Measurements from ENCODE around the gene RNASEH2B.

RNASEH2B gene

GRCh38 chr13:50934735-50935435 is 25.3 kb downstream of the RNASEH2B start:
- in situ Hi-C loops (cut with HindIII; ENCODE audit: low sequenced_read_pairs) = no loop called here

GRCh38 chr13:50936679-50937078 is 27.1 kb downstream of the RNASEH2B start:
- in situ Hi-C loops (cut with HindIII; ENCODE audit: low sequenced_read_pairs) = no loop called here

- in situ Hi-C loops (cut with HindIII; ENCODE audit: low sequenced_read_pairs) = no loop called here
Measured at GRCh38 chr13:50940509-50940908, 30.9 kb downstream of the RNASEH2B start.

GRCh38 chr13:50941146-50941545 is 31.6 kb downstream of the RNASEH2B start:
- in situ Hi-C loops (cut with HindIII; ENCODE audit: low sequenced_read_pairs) = no loop called here

- in situ Hi-C loops (cut with HindIII; ENCODE audit: low sequenced_read_pairs) = no loop called here
Measured at GRCh38 chr13:50942630-50943311, 33.2 kb downstream of the RNASEH2B start.

GRCh38 chr13:50945669-50946068 is 36.1 kb downstream of the RNASEH2B start:
- in situ Hi-C loops (cut with HindIII; ENCODE audit: low sequenced_read_pairs) = no loop called here

- in situ Hi-C loops (cut with HindIII; ENCODE audit: low sequenced_read_pairs) = no loop called here
Measured at GRCh38 chr13:50948601-50949000, 39.0 kb downstream of the RNASEH2B start.

- in situ Hi-C loops (cut with HindIII; ENCODE audit: low sequenced_read_pairs) = no loop called here
Measured at GRCh38 chr13:50950849-50951248, 41.3 kb downstream of the RNASEH2B start.

GRCh38 chr13:50951366-50951765 is 41.8 kb downstream of the RNASEH2B start:
- in situ Hi-C loops (cut with HindIII; ENCODE audit: low sequenced_read_pairs) = no loop called here

GRCh38 chr13:50955241-50955640 is 45.6 kb downstream of the RNASEH2B start:
- in situ Hi-C loops (cut with HindIII; ENCODE audit: low sequenced_read_pairs) = no loop called here

- in situ Hi-C loops (cut with HindIII; ENCODE audit: low sequenced_read_pairs) = no loop called here
Measured at GRCh38 chr13:50955798-50956197, 46.2 kb downstream of the RNASEH2B start.

GRCh38 chr13:50957620-50958019 is 48.0 kb downstream of the RNASEH2B start:
- in situ Hi-C loops (cut with HindIII; ENCODE audit: low sequenced_read_pairs) = no loop called here

- in situ Hi-C loops (cut with HindIII; ENCODE audit: low sequenced_read_pairs) = no loop called here
Measured at GRCh38 chr13:50969691-50970090, 60.1 kb downstream of the RNASEH2B start.

GRCh38 chr13:50970956-50971355 is 61.4 kb downstream of the RNASEH2B start:
- in situ Hi-C loops (cut with HindIII; ENCODE audit: low sequenced_read_pairs) = no loop called here

GRCh38 chr13:50974268-50974667 is 64.7 kb downstream of the RNASEH2B start:
- in situ Hi-C loops (cut with HindIII; ENCODE audit: low sequenced_read_pairs) = no loop called here

- in situ Hi-C loops (cut with HindIII; ENCODE audit: low sequenced_read_pairs) = no loop called here
Measured at GRCh38 chr13:50979187-50979586, 69.6 kb downstream of the RNASEH2B start.

GRCh38 chr13:50981686-50982085 is 72.1 kb downstream of the RNASEH2B start:
- in situ Hi-C loops (cut with HindIII; ENCODE audit: low sequenced_read_pairs) = no loop called here

- in situ Hi-C loops (cut with HindIII; ENCODE audit: low sequenced_read_pairs) = no loop called here
Measured at GRCh38 chr13:50989476-50989875, 79.9 kb downstream of the RNASEH2B start.

GRCh38 chr13:50990065-50990817 is 80.7 kb downstream of the RNASEH2B start:
- in situ Hi-C loops (cut with HindIII; ENCODE audit: low sequenced_read_pairs) = no loop called here

- in situ Hi-C loops (cut with HindIII; ENCODE audit: low sequenced_read_pairs) = no loop called here
Measured at GRCh38 chr13:50990818-50991506, 81.4 kb downstream of the RNASEH2B start.
